ENCODE results near the gene CDHR5.

CDHR5 gene

DNA sequence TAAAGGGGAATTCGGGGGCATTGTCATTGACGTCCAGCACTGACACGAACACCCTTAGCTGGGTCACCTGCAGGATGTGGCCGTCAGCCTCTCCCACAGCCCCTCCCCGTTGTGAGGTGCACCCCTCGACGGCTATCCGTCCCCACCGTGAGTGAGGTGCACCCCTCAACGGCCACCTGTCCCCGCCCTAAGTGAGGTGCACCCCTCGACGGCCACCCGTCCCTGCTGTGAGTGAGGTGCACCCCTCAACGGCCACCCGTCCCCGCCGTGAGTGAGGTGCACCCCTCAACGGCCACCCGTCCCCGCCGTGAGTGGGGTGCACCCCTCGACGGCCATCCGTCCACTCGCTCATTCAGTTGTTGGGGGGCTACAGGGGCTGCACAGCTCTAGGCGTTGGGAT is 2.9 kb downstream of the CDHR5 start:
- DNase-seq: no peak

DNA sequence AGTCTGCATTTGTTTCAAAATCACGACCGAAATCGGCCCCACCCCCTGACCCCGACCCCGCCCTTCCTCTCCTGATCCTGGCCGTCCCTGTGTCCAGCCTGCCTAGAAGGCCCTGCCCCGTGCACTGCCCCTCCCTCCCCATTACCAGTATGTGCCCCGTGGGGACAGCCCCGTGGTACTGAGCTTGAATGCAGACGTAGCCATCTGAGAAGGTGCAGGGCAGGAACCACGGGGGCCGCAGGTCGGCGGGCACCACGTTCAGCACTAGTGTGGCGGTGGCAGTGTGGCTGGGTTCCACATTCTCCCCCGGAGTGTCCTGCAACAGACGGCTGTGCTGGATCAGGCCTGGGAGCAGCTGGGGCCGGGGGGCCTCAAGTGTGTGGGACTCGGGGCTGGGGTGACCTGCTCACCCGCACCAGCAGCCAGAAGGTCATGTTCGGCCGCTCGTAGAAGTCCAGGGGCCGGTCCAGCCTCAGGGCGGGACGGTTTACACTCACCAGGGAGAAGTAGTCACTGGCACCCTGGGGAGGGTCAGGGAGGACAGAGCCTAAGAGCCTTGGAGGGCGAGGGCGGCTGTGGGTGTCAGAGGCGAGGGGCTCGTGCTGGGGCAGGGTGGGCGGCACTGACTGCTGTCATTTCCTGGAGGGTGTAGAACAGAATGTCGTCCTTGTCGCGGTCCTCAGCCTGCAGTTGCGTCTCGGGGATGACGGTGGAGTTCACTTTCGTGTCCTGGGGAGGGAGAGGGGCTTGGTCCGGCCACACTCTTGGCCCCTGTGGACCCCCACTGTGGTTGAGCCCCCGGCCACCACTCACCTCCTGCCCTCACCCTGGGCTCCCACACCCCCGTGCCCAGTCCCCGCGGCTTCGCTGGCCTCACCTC is 3.6 kb downstream of the CDHR5 start:
- DNase-seq: no peak

DNA sequence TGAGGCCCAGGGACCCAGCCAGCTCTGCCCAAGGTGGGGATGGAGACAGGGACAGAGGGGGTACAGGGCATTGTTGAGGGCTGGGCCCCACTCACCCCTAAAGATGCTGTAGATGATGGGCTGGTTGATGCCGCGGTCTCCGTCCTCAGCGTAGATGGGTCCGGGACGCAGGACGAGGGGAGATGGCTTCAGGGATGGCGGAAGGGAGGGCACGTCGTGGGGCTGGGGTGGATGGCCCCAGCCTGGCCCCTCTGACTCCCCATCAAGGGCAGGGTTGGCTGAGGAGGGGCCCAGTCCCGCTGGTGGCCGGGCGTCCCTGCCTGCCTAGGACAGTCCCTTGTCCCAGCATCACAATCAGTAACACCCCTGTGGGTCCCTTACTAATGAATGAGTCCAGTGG is 4.6 kb downstream of the CDHR5 start:
- no peak for DNase-seq

DNA sequence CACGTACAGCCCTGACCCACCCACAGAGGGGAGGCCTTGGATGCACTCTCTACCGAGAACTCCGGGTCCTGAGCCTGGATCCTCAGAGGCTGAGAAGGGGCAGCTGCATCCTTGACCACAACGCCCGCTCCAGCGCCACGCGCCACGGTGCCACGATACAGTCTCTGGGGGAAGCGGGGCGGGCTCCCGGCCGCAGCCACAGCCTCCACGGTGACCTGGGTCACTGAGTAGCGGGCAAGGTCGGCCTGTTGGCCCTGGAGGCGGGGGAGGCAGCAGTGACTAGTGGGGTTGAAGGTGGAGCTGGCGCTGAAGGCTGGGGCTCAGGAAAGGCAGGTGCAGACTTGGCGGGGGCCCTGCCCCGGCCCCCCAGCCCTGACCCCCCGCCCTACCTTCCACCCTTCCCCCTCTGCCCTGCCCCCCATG is 5.1 kb downstream of the CDHR5 start:
- DNase-seq: no peak

DNA sequence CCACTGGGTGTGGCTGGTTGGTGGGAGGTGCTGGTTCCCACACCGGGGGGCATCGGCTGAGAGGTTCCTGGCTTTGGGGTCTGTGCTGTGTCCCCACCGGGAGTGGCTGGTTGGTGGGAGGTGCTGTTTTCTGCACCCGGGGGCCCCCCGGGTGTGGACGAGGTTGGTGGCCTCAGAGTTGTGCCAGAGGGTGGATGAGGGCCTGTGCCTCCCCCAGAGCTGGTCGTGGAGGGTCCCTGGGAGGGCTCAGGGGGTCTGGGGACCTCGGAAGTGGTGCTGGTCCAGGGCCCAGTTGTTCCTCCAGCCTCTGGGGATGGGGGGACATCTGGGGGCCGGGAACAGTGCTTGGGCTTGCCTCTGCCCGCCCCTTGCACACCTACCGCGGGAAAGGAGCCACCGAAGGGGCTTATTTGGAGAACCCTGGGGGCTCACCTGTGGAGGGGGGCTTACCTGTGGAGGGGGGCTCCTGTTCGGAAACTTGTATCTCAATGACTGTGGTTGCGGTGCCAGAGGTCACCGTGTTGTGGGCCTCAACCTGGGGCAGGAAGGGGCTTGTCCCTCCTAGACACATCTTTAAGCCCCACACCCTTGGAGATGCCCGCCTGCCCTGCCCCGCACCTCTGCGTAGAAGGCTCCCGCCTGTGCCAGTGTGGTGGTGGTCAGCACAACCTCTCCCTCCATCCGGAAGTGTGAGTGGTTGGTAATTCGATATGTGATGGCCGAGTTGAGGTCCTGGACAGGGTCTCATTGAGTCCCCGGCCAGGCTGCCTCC is 5.7 kb downstream of the CDHR5 start:
- peak in 1 of 5 donors; percentile 2 for DNase-seq

DNA sequence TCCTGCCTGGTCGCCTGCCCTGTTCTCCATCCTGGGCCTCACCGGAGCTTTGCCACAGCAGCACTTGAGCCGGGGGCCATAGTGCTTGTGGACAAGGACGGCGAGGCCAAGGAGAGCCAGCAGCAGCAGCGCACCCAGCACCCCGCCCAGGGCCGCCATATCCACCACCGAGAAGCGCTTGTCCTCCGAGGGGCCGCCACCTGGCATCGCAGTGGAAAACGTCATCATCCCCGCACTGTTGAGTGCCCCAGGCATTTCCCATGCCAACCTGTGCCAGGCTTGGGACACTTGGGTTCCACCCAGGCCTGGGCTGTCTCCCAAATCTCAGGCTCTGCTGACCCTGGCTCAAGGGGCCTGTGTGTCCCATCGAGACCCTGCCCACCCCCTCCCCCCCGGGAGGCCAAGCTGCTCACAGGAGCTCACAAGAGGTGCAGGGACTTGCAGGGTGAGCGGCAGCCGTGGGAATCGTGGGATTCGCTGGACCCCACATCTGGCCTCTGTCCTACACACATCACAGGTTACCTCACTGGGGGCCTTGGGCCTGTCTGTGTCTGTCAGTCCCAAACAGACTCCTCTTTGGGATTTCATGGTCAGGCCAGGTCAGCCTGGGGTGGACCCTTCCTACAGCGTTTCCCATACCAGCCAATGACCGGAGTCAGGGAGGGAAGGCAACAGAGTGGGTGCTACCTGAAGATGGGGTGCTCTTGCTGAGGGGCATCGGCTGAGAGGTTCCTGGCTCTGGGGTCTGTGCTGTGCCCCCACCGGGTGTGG is 6.7 kb downstream of the CDHR5 start:
- DNase-seq: peak in 1 of 5 donors; percentile 1

DNA sequence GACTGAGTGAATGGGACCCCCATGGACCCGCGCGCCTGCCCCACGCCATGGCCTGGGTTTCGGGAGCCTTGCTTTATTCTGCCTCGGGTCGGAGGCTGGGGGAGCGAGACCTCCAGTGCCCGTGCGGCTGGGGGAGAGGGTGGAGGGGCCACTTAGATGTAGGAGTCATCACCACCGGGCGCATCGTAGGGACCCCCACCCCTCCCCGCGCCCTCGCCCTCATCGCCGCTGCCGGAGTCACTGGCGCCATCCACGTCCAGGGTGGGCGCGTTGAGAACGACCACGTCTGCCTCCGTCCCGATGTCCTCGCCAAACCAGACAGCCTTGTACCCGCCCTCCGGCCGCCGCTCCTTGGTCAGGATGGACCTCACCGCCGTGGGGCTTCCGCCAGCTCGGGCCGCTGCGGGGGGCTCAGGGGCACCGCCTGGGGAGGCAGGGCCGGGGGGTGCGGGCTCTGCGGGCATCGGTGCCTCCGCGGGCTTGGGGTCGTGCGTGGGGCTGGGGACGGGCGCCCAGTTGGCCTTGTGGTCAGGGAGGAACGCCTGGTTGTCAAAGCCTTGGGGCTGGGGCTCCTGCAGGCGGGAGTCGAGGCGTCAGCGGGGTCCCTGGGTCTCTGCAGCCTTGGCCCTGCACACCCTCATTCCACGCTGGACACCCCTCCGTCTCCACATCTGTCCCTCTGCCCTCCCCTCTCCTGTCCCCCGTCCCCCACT is 7.4 kb downstream of the CDHR5 start:
- peak in 1 of 5 donors; percentile 4 for DNase-seq

DNA sequence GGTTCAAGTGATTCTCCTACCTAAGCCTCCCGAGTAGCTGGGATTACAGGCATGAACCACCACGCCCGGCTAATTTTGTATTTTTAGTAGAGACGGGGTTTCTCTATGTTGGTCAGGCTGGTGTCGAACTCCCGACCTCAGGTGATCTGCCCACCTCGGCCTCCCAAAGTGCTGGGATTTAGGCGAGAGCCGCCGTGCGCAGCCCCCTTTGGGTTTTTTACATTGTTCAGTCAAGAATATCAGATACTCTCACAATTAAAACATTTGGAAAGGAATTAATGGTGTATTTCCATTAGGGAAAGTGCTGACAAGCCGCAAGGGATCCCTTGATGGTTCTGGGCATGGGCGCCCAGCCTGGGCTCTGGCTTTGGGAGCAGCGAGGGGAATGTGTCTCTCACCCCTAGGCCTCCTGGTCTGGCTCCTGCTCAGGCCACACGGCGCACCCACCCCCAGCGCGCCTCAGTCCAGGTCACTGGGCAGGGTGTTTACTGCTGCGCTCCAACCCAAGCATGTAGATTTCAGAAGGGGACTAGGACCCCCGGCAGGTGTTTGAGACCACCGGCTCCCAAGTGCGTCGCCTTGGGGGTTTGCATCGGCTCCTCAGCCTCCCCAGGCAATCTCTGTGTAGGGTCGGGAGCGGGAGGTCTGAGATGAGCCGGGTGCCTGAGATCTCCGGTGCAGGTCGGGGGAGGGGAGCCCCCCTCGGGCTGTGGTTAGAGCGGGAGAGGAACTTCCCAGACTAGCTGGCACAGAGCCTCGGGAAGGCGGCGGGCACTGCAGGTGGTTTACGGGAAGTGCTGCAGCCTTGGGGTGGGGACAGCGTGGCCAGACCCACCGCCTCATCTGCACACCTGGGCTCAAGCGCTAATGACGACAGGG is 8.2 kb downstream of the CDHR5 start:
- peak in 1 of 5 donors; percentile 4 for DNase-seq

DNA sequence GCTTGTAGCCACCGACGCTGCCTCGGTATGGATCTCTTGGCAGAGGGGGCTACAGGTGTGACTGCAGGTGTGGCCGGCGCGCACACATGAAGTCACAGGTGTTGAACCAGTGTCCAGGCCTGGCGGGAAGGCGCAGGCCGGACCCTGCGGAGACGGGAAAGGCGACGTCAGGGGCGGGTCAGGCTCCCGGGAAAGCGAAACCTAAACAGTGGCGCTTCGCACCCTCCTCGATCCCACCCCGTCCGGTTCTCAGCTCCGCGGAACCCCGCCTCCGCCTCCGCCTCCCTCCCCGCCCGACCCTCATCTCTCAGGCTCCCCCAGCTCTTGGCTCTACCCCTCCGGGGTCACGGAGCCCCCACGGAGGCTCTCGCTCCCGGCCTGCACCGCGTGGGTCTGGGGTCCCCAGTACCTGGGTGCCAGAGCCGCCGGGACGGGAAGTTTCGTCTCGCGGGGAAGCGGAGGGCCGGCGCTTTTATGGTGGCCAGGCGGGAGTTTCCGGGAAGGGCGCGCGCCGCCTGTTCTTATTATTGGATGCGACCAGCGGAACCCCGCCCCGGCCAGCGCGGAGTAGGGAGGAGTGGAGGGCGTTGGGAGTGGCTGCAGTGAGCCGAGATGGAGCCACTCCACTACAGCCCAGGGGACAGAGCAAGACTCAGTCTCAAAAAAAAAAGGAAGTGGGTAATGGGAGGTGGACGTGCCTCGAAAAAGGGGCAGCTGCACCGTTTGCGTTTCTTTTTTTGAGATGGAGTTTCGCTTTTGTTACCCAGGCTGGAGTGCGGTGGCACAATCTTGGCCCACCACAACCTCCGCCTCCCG is 9.0 kb downstream of the CDHR5 start, which contains the start of gene IRF7:
TSS of gene IRF7 (minus strand) at position 447 of the 816 bp plus-strand sequence. CDS start 586 bp downstream, outside the sequence.
- peak; percentile 82 to 91 (median 84) for DNase-seq

DNA sequence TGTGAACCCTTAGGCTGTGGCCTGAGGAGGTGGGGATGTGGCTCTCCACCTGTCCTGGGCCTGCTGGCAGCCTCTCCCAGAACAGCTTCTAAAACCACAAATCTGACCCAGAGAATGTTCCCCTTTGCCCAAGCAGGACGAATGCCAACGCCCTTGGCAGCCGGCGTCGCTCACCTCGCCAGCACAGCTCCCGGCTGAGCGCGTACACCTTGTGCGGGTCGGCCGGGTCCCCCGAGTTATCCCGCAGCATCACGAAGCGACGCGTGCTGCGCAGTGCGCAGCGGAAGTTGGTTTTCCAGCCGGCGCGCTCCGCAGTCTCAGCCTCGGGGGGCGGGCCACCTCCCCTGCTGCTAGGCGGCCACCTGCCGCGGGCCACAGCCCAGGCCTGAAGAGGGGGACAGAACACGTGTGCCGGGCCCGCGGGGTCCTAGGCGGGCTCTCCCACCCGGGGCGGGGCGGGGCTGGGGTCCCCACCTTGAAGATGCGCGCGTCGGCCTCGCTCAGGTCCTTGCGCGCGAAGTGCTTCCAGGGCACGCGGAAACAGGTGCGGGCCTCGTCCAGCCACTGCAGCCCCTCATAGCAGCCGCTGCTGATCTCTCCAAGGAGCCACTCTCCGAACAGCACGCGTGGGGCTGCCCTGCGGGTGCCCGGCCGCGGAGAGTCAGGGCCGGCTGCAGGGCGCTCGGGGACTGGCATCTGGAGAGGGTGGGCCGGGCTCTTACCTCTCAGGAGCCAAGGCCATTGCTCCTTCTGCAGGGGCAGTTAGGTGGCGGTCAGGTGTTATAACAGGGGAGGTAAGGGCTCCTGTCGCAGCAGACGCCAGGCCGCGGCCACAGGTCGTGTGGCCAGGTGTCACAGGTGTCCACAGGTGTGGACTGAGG is 9.9 kb downstream of the CDHR5 start:
- peak in 1 of 5 donors; percentile 16 for DNase-seq

DNA sequence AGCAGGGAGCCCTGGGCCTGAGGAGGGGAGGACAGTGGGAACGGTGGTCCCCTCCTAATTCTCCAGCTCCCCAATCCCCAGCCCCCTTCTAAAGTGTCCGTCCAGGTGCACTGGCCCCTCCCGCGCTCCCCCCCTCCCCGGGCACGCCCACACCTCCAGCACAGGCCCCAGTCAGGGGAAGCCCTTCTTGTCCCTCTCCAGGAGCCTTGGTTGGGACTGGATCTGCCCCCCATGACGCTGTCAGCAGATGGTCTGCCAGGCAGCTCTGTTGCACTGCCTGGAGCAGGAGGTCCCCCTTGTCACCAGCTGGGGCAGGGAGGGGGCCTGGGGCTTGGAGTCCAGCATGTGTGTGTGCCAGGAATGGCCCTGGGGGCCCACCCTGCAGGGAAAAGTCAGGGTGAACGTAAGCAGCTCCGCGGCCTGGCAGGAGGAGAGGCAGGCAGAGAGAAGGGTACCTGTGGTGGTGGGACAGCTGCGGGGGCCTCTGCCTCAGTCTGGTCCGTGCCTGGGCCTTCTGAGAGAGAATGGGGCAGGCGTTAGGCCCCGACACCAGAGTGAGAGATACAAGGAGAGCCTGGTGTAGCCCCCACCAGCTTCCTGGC is 10.6 kb downstream of the CDHR5 start:
- DNase-seq: peak in 1 of 5 donors; percentile 19

DNA sequence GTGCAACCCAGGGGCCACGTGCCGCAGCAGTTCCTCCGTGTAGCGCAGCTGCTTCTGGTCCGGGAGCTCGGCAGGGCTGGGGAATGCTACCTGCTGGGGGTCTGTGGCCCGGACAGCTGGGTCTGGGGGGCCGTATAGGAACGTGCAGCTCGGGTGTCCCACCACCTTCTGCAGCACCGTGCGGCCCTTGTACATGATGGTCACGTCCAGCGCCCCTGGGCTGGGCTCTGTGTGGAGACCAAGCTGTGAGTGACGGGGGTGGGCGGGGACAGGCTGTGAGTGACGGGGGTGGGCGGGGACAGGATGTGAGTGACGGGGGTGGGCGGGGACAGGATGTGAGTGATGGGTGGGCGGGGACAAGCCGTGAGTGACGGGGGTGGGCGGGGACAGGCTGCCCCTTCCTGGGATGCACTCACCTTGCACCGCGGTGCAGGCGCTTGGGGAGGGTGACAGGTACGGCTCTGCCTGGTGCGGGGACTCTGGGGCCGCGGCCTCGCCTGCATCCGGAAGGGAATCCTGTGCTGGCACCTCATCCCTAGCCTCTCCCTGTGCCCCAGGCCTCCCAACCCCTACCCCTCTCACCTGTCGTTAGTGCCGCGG is 11.3 kb downstream of the CDHR5 start:
- peak; percentile 80 to 87 (median 83) for DNase-seq

DNA sequence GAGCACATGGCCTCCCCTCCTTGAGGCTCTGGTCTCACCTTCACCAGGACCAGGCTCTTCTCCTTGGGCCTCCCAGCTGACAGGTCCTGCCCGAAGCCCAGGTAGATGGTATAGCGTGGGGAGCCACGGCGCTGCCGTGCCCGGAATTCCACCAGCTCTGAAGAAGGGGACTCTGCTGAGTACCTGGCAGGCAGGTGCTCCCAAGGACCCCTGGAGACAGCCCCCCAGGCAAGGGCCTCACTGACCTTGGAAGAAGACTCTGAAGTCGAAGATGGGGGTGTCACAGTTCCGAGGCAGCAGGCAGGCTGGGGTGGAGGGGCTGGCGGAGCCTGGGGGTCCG is 11.8 kb downstream of the CDHR5 start:
- DNase-seq: peak in 1 of 5 donors; percentile 18

DNA sequence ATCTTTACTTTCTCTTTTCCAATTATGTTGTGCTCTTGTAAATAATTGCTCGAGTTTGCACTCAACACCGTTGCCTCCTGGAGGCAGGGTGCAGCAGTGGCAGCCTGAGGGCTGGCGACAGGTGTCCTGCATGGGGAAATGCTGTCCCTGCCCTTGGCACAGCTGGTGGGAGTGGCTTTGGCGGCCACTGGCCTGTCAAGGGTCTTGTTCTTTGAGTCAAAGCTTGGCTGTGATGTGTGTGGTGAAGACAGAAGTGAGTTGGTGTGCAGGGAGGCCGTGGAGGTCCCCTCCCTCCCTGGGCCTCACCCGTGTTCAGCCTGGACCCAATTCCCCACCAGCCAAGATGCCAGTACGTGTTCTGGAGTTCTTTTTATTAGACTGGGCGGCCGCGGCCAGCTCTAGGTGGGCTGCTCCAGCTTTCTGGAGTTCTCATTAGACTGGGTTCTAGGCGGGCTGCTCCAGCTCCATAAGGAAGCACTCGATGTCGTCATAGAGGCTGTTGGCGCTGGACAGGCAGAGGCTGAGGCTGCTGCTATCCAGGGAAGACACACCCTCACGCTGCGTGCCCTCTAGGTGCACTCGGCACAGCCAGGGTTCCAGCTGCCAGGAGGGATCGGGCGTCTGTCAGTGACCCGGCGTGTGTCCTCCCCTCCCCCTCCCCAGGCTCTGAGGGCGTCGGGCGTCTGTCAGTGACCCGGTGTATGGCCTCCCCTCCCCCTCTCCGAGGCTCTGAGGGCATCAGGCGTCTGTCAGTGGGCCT is 12.4 kb downstream of the CDHR5 start:
- DNase-seq: peak in 2 of 5 donors; percentile 13 to 39

DNA sequence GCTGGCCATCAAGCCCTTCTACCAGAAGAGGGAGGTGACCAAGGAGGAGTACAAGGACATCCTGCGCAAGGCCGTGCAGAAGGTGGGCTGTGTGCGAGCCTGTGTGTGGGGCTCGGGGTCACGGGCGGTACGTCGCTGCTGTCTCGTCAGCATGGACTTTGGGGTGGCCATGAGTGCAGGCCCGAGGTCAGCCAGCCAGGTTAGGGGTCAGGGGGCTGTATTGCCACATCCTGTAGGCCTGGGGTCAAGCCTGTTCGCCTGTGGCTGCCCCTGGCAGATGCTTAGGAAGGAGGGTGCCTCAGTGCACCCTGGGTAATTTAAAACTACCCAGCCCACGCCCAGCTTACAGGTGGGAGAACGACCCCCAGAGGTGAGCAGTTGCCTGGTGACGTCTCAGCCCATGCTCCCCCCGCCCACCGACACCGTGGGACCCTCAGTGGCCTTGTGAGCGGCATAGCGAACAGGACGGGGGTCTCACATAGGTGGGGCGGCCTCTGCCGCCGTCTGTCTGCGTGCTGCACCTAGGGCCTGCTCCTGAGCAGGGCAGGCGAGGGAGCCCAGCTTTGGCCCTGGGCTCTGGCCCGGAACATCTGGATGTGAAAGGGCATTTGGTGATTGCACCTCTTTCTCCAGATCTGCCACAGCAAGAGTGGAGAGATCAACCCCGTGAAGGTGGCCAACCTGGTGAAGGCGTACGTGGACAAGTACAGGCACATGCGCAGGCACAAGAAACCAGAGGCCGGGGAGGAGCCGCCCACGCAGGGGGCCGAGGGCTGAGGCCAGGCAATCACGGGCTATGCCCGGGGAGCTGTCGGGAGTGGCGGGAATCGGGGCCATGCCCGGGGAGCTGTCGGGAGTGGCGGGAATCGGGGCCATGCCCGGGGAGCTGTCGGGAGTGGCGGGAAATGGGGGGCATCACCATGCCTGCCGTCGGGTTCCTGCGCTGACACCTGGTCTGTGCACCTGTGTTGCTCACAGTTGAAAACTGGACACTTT is 13.5 kb downstream of the CDHR5 start:
- DNase-seq: no peak

DNA sequence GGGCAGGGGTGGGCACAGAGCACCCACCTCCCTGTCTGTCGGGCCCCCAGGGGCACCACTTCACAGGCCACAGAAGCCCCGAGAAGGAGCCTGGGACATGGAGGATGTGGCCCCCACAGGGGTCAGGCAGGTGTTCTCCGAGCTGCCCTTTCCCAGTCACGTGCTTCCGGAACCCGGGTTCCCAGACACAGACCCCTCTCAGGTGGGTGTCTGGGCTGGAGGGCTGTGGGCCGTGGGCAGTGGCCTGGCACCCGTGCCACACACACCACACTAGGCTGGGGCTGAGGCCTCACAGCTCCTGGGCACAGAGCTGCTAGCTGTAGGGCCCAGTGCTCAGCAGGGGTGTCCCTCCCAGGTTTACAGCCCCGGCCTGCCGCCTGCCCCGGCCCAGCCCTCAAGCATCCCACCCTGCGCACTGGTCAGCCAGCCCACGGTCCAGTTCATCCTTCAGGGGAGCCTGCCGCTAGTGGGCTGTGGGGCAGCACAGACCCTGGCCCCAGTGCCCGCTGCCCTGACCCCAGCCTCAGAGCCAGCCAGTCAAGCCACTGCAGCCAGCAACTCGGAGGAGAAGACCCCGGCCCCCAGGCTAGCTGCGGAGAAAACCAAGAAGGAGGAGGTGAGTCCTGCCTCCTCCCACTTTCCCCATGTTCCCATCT is 14.5 kb downstream of the CDHR5 start:
- DNase-seq: no peak

Data from T-helper 1 cell (primary cell).